Sigmoid colon (tissue), 4 donors: ENCODE measurements around the gene FALEC.

Source experiments
- EP300 ChIP-seq, 4 donors: sonication (generic); formaldehyde crosslinking; IDR thresholded peaks; one replicate each; pipeline ENCODE4 v1.6.1; 2017; ENCODE audit warnings: antibody characterized with exemption in 4 of 4
- POLR2A ChIP-seq, 2 donors: fragments of 450-650 bp; IDR thresholded peaks; one replicate each; pipeline ENCODE4 v1.6.1; 2016; ENCODE audit warnings: antibody characterized with exemption in 2 of 2, mild to moderate bottlenecking in 2 of 2, moderate library complexity in 2 of 2
- POLR2AphosphoS5 ChIP-seq, 4 donors: sonication (generic); formaldehyde crosslinking; IDR thresholded peaks; one replicate each; pipeline ENCODE4 v1.6.1; 2017; ENCODE audit warnings: antibody characterized with exemption in 4 of 4
- TF ChIP-seq, protein P1 (sequence below), 4 experiments: fragments of 450-650 bp in 3 of 4; fragments of 200-600 bp in 1 of 4; IDR thresholded peaks; one replicate each; pipeline ENCODE4 v1.5.1; 2016 to 2019; ENCODE audit warnings: antibody characterized with exemption in 4 of 4, mild to moderate bottlenecking in 3 of 4, moderate library complexity in 2 of 4

DNA sequence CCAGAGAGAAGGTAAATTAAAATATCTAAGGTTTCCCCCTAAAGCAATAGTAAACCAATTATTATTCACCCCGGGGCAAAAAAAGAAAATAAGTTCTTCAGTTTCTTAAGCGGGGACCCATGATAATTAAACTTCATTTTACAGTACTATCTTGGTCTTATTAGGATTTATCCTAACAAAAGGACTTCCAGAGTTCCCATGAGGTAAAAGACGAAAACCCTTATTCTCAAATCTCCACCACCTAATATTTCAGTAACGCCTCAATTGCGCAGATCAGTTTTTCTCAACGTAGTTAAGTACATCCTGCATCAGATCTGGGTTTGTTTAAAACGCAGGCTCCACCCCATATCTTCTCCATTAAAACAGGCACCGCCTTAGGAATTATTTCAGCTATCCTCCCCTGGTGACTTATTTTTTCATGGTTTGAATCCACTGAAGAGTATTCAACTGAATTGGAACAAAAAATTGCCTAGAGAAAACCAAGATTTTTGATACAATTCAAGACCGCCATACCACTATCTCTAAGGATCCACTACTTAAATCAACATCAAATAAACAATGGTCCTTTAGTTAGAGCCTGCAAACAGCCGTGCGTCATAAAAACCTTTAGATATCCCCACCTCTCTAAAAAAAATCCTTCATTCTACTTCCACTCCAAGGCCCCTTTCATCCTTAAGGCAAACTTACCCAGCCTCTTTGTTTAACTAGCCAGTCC is 62.2 kb downstream of the FALEC start:
- TF ChIP-seq, protein P1, sequence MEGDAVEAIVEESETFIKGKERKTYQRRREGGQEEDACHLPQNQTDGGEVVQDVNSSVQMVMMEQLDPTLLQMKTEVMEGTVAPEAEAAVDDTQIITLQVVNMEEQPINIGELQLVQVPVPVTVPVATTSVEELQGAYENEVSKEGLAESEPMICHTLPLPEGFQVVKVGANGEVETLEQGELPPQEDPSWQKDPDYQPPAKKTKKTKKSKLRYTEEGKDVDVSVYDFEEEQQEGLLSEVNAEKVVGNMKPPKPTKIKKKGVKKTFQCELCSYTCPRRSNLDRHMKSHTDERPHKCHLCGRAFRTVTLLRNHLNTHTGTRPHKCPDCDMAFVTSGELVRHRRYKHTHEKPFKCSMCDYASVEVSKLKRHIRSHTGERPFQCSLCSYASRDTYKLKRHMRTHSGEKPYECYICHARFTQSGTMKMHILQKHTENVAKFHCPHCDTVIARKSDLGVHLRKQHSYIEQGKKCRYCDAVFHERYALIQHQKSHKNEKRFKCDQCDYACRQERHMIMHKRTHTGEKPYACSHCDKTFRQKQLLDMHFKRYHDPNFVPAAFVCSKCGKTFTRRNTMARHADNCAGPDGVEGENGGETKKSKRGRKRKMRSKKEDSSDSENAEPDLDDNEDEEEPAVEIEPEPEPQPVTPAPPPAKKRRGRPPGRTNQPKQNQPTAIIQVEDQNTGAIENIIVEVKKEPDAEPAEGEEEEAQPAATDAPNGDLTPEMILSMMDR (IDR thresholded peaks at IDR 0.05) = no peak
- TF ChIP-seq POLR2AphosphoS5 (IDR thresholded peaks at IDR 0.05) (peak in 3 of 4 donors; percentile 30 to 48 (median 40)), POLR2A (IDR thresholded peaks at IDR 0.05) (no peak), EP300 (IDR thresholded peaks at IDR 0.05) (no peak)
